ENCODE data around the gene FATE1.

GRCh38 chrX:151754641-151755215, 38.9 kb downstream of the FATE1 start:
- no peak for TF ChIP-seq CTCF (conservative IDR thresholded peaks at IDR 0.05 in 1 of 2, IDR thresholded peaks at IDR 0.05 in 1 of 2; ENCODE audit: extremely low read depth in 1 of 2, insufficient read depth in 1 of 2, low read depth in 1 of 2, low read length in 2 of 2)
- no peak for TF ChIP-seq EZH2 (IDR thresholded peaks at IDR 0.05; ENCODE audit: borderline replicate concordance, low read length)

Data from mammary epithelial cell (primary cell).